Measurements from ENCODE around the gene SPEG.

- no peak for TF ChIP-seq EZH2phosphoT487 (IDR thresholded peaks at IDR 0.05; ENCODE audit: borderline replicate concordance, low read length)
- no peak for TF ChIP-seq CTCF (IDR thresholded peaks at IDR 0.05; ENCODE audit: low read depth, low read length, poor library complexity, severe bottlenecking)
Observed at GRCh38 chr2:219417374-219417773, 17.3 kb upstream of the SPEG start.

Measured in DOHH2 (cell line).